Spleen (tissue), 11 donors: ENCODE results near the gene SAXO2. TPM values are rescaled to one million over a fixed set of nuclear protein-coding genes. Genes with fewer than 3 reads are reported as not detected.
"Not testable (repeated sequence)": the region's sequence is repeated elsewhere in the genome, so short reads cannot be mapped to it uniquely, and the experiment has no call there.

Experiments
- DNase-seq: peaks from one replicate; pipeline ENCODE4 v3.0.0-alpha.2; 2020
- H3K27ac ChIP-seq, 8 donors: fragments of 200-600 bp; sonication (generic) in 7 of 8; 1 replicate in 4 of 8; 2 replicates in 4 of 8; pipeline versions ENCODE4 v1.5.0 to v1.8.0; 2016 to 2021; ENCODE audit warnings: inconsistent platforms in 4 of 8, mild to moderate bottlenecking in 4 of 8, moderate library complexity in 1 of 8
- H3K27me3 ChIP-seq, 7 donors: fragments of 200-600 bp; sonication (generic) in 6 of 7; replicated peaks in 1 of 7; 1 replicate in 4 of 7; 2 replicates in 3 of 7; pipeline versions ENCODE4 v1.5.0 to v1.8.0; 2016 to 2021; ENCODE audit warnings: inconsistent platforms in 3 of 7, mild to moderate bottlenecking in 1 of 7
- H3K36me3 ChIP-seq, 6 donors: fragments of 200-600 bp; sonication (generic) in 5 of 6; 1 replicate in 4 of 6; 2 replicates in 2 of 6; pipeline versions ENCODE4 v1.5.0 to v1.8.0; 2016 to 2021; ENCODE audit warnings: inconsistent platforms in 2 of 6
- H3K4me1 ChIP-seq, 6 donors: fragments of 200-600 bp; sonication (generic) in 5 of 6; 1 replicate in 3 of 6; 2 replicates in 3 of 6; pipeline versions ENCODE4 v1.5.0 to v1.8.0; 2016 to 2021; ENCODE audit warnings: inconsistent platforms in 3 of 6
- H3K4me3 ChIP-seq, 8 donors: fragments of 200-600 bp; sonication (generic) in 7 of 8; 1 replicate in 4 of 8; 2 replicates in 4 of 8; pipeline versions ENCODE4 v1.5.0 to v1.8.0; 2016 to 2021; ENCODE audit warnings: inconsistent platforms in 4 of 8, mild to moderate bottlenecking in 4 of 8, moderate library complexity in 2 of 8
- H3K9me3 ChIP-seq, 8 donors: fragments of 200-600 bp; sonication (generic) in 7 of 8; 1 replicate in 4 of 8; 2 replicates in 4 of 8; pipeline versions ENCODE4 v1.5.0 to v1.8.0; 2016 to 2021; ENCODE audit warnings: inconsistent platforms in 4 of 8
- CTCF ChIP-seq, 11 experiments: fragments of 200-600 bp in 7 of 11; fragments of 450-650 bp in 4 of 11; sonication (generic) in 4 of 11; IDR thresholded peaks in 8 of 11; conservative IDR thresholded peaks in 3 of 11; 1 replicate in 7 of 11; 2 replicates in 4 of 11; pipeline versions ENCODE4 v1.4.0 to v1.8.0; 2016 to 2021; ENCODE audit warnings: antibody characterized with exemption in 11 of 11, inconsistent platforms in 4 of 11, mild to moderate bottlenecking in 1 of 11
- POLR2A ChIP-seq, 3 donors: fragments of 450-650 bp; IDR thresholded peaks; one replicate each; pipeline ENCODE4 v1.5.1; 2017; ENCODE audit warnings: antibody characterized with exemption in 3 of 3, mild to moderate bottlenecking in 1 of 3
- POLR2AphosphoS5 ChIP-seq, 3 donors: sonication (generic); formaldehyde crosslinking; IDR thresholded peaks; one replicate each; pipeline ENCODE4 v1.5.1; 2017; ENCODE audit warnings: antibody characterized with exemption in 3 of 3
- WGBS, 5 donors: extraction: QIAGEN DNeasy Blood & Tissue Kit in 3 of 5; methylation state at CpG; one replicate each; pipeline versions ENCODE4 v1.1.5 to v1.1.7; 2013 to 2018; 5-methylcytosine and 5-hydroxymethylcytosine counted together
- intact Hi-C: fragments of 100-400 bp; cut with DNase I; formaldehyde crosslinking; loops from one replicate; pipeline ENCODE4 v1.15.0; 2023; ENCODE audit warnings: low total_unique reads
- polyA plus RNA-seq, 3 donors: library from polyadenylated mRNA; stranded (reverse); fragments of 200-250 nt; gene quantifications; one replicate each; pipeline ENCODE4 v1.2.1, GENCODE V29; 2013
- total RNA-seq, 7 donors: library from RNA; depleted of rRNA in 3 of 7; stranded (reverse); fragments of >200 nt in 3 of 7; fragmentation: NEBNext Ultra II Directional in 4 of 7; extraction: Animal tissue kit (Norgen Biotek cat#: 25700) in 4 of 7; gene quantifications; one replicate each; pipeline versions ENCODE4 v1.1.0 to v1.2.1, GENCODE V29; 2016 to 2021
- donor health status: healthy with polysubstance abuse.
- donor health status: DM: no; HTN: no; CAD: no; lungs with moderate emphysema.
- donor health status: DM: no; HTN: no; CAD: no.
- donor health status: Bipolar disorder and iron deficiency.
- donor health status: healthy.
- donor health status: DM: no; HTN: no; CAD: no.
- donor health status: DM: yes; HTN: yes; CAD: no.

Gene SAXO2
- total and polyA plus RNA-seq, 10 donors, result 0.23 to 12.0 (median 1.8) TPM; not detected in 1

GRCh38 chr15:82306791-82307713 lies 44.4 kb downstream of the SAXO2 start:
- WGBS, 5 donors, result 81 to 90% (median 86%) methylated on average over 13 to 16 of the region's 16 CpGs
- no peak for DNase-seq
- no peak for TF ChIP-seq POLR2AphosphoS5 (IDR thresholded peaks at IDR 0.05)
- no peak for TF ChIP-seq CTCF (IDR thresholded peaks at IDR 0.05 in 8 of 11, conservative IDR thresholded peaks at IDR 0.05 in 3 of 11)
- TF ChIP-seq POLR2A (IDR thresholded peaks at IDR 0.05), result no peak
- Histone ChIP-seq H3K27me3 (no peaks in the 10 kb centered on the region), H3K36me3 (no peaks in the 10 kb centered on the region), H3K9me3 (peaks cover 0 to 13% (median 0%) of the 10 kb centered on the region in 8 donors), H3K4me3 (no peak overlapping the region), H3K27ac (no peak overlapping the region), H3K4me1 (no peaks in the 10 kb centered on the region)
- intact Hi-C loops, result no loop called here

GRCh38 chr15:82307714-82308081 lies 45.1 kb downstream of the SAXO2 start:
- no peak for DNase-seq
- Histone ChIP-seq H3K4me1 (no peaks in the 10 kb centered on the region), H3K9me3 (peaks cover 0 to 13% (median 0%) of the 10 kb centered on the region in 8 donors), H3K27ac (no peak overlapping the region), H3K27me3 (no peaks in the 10 kb centered on the region), H3K4me3 (no peak overlapping the region), H3K36me3 (no peaks in the 10 kb centered on the region)
- 85 to 99% (median 91%) methylated on average over 5 to 8 of the region's 8 CpGs for WGBS, 5 donors
- TF ChIP-seq POLR2AphosphoS5 (IDR thresholded peaks at IDR 0.05) (no peak), POLR2A (IDR thresholded peaks at IDR 0.05) (no peak), CTCF (IDR thresholded peaks at IDR 0.05 in 8 of 11, conservative IDR thresholded peaks at IDR 0.05 in 3 of 11) (no peak)
- intact Hi-C loops, result no loop called here

- Histone ChIP-seq H3K4me3 (no peak overlapping the region), H3K36me3 (no peaks in the 10 kb centered on the region), H3K27ac (no peak overlapping the region), H3K27me3 (no peaks in the 10 kb centered on the region), H3K9me3 (peaks cover 0 to 13% (median 0%) of the 10 kb centered on the region in 8 donors), H3K4me1 (no peaks in the 10 kb centered on the region)
- intact Hi-C loops, result no loop called here
- DNase-seq, result no peak
- WGBS, 5 donors, result 89 to 100% (median 94%) methylated on average over 2 of the region's 2 CpGs
- no peak for TF ChIP-seq POLR2A (IDR thresholded peaks at IDR 0.05)
- no peak for TF ChIP-seq CTCF (IDR thresholded peaks at IDR 0.05 in 8 of 11, conservative IDR thresholded peaks at IDR 0.05 in 3 of 11)
- no peak for TF ChIP-seq POLR2AphosphoS5 (IDR thresholded peaks at IDR 0.05)
These were observed 47.2 kb downstream of the SAXO2 start for GRCh38 chr15:82309802-82310201.

- intact Hi-C loops, result not testable (repeated sequence)
- WGBS, 5 donors, result 78 to 95% (median 84%) methylated on average over 3 to 5 of the region's 5 CpGs
These were observed 48.7 kb downstream of the SAXO2 start for GRCh38 chr15:82311321-82311720.

More at GRCh38 chr15:82311321-82311720, 48.7 kb downstream of the SAXO2 start:
- not testable (repeated sequence) for H3K36me3 ChIP-seq, H3K4me3 ChIP-seq, H3K4me1 ChIP-seq, DNase-seq, H3K27ac ChIP-seq, H3K27me3 ChIP-seq
- peaks cover 0 to 13% (median 0%) of the 10 kb centered on the region in 8 donors for H3K9me3 ChIP-seq
